ENCODE results near the gene UNC93A. TPM values are rescaled to one million over a fixed set of nuclear protein-coding genes. Genes with fewer than 3 reads are reported as not detected.
"Not testable (repeated sequence)": the region's sequence is repeated elsewhere in the genome, so short reads cannot be mapped to it uniquely, and the experiment has no call there.

Gene UNC93A
- total RNA-seq, 1 experiment from 2014 or later, result not detected

- CTCF ChIA-PET, result no interaction called here
- DNase-seq, result no peak
- no peak for TF ChIP-seq CTCF (IDR thresholded peaks at IDR 0.05; ENCODE audit: unreplicated experiment)
- intact Hi-C loops (cut with micrococcal nuclease; ENCODE audit: unreplicated experiment), result no loop called here
- Mint-ChIP-seq H3K36me3 (ENCODE audit: insufficient read depth, unreplicated experiment) (no peaks in the 10 kb centered on the region), H3K27ac (ENCODE audit: unreplicated experiment) (no peak overlapping the region), H3K9me3 (ENCODE audit: low read depth, unreplicated experiment) (no peaks in the 10 kb centered on the region), H3K4me3 (ENCODE audit: low read depth, unreplicated experiment) (no peak overlapping the region), H3K4me1 (ENCODE audit: low read depth, unreplicated experiment) (no peaks in the 10 kb centered on the region), H3K27me3 (ENCODE audit: unreplicated experiment) (peaks cover 56% of the 10 kb centered on the region)
- no TSS peak for BruUV-seq (replicated peaks)
Observed at GRCh38 chr6:167244991-167245390, 46.1 kb upstream of the UNC93A start.

- CTCF ChIA-PET, result no interaction called here
- no TSS peak for BruUV-seq (replicated peaks)
- Mint-ChIP-seq H3K27me3 (ENCODE audit: unreplicated experiment) (peaks cover 50% of the 10 kb centered on the region), H3K9me3 (ENCODE audit: low read depth, unreplicated experiment) (no peaks in the 10 kb centered on the region), H3K27ac (ENCODE audit: unreplicated experiment) (no peak overlapping the region), H3K4me1 (ENCODE audit: low read depth, unreplicated experiment) (no peaks in the 10 kb centered on the region), H3K4me3 (ENCODE audit: low read depth, unreplicated experiment) (no peak overlapping the region), H3K36me3 (ENCODE audit: insufficient read depth, unreplicated experiment) (no peaks in the 10 kb centered on the region)
- no peak for TF ChIP-seq CTCF (IDR thresholded peaks at IDR 0.05; ENCODE audit: unreplicated experiment)
- no peak for DNase-seq
- intact Hi-C loops (cut with micrococcal nuclease; ENCODE audit: unreplicated experiment), result no loop called here
Observed at GRCh38 chr6:167245591-167245990, 45.5 kb upstream of the UNC93A start.

- TF ChIP-seq CTCF (IDR thresholded peaks at IDR 0.05; ENCODE audit: unreplicated experiment), result no peak
Observed at GRCh38 chr6:167247814-167248595, 43.1 kb upstream of the UNC93A start.

GRCh38 chr6:167248878-167249455, 42.1 kb upstream of the UNC93A start:
- H3K9me3 Mint-ChIP-seq (ENCODE audit: low read depth, unreplicated experiment); BruUV-seq (replicated peaks); CTCF ChIA-PET; H3K27ac Mint-ChIP-seq (ENCODE audit: unreplicated experiment); H3K4me1 Mint-ChIP-seq (ENCODE audit: low read depth, unreplicated experiment); H3K36me3 Mint-ChIP-seq (ENCODE audit: insufficient read depth, unreplicated experiment); H3K4me3 Mint-ChIP-seq (ENCODE audit: low read depth, unreplicated experiment); intact Hi-C loops (cut with micrococcal nuclease; ENCODE audit: unreplicated experiment); DNase-seq: not testable (repeated sequence)
- H3K27me3 Mint-ChIP-seq (ENCODE audit: unreplicated experiment), result peaks cover 29% of the 10 kb centered on the region

More at GRCh38 chr6:167247814-167248595, 43.1 kb upstream of the UNC93A start:
- no peaks in the 10 kb centered on the region for H3K4me1 Mint-ChIP-seq (ENCODE audit: low read depth, unreplicated experiment)
- no peaks in the 10 kb centered on the region for H3K36me3 Mint-ChIP-seq (ENCODE audit: insufficient read depth, unreplicated experiment)
- CTCF ChIA-PET, result no interaction called here
- peaks cover 2% of the 10 kb centered on the region for H3K9me3 Mint-ChIP-seq (ENCODE audit: low read depth, unreplicated experiment)
- BruUV-seq (replicated peaks), result no TSS peak
- no peak overlapping the region for H3K4me3 Mint-ChIP-seq (ENCODE audit: low read depth, unreplicated experiment)
- peaks cover 32% of the 10 kb centered on the region for H3K27me3 Mint-ChIP-seq (ENCODE audit: unreplicated experiment)
- no peak for DNase-seq
- intact Hi-C loops (cut with micrococcal nuclease; ENCODE audit: unreplicated experiment), result no loop called here
- H3K27ac Mint-ChIP-seq (ENCODE audit: unreplicated experiment), result no peak overlapping the region

GRCh38 chr6:167252271-167252670, 38.8 kb upstream of the UNC93A start:
- CTCF ChIA-PET, result no interaction called here
- no peaks in the 10 kb centered on the region for H3K36me3 Mint-ChIP-seq (ENCODE audit: insufficient read depth, unreplicated experiment)
- H3K27ac Mint-ChIP-seq (ENCODE audit: unreplicated experiment), result no peak overlapping the region
- H3K4me3 Mint-ChIP-seq (ENCODE audit: low read depth, unreplicated experiment), result no peak overlapping the region
- BruUV-seq (replicated peaks), result no TSS peak
- H3K9me3 Mint-ChIP-seq (ENCODE audit: low read depth, unreplicated experiment), result peaks cover 10% of the 10 kb centered on the region
- intact Hi-C loops (cut with micrococcal nuclease; ENCODE audit: unreplicated experiment), result no loop called here
- TF ChIP-seq CTCF (IDR thresholded peaks at IDR 0.05; ENCODE audit: unreplicated experiment), result no peak
- peaks cover 2% of the 10 kb centered on the region for H3K27me3 Mint-ChIP-seq (ENCODE audit: unreplicated experiment)
- H3K4me1 Mint-ChIP-seq (ENCODE audit: low read depth, unreplicated experiment), result no peaks in the 10 kb centered on the region
- no peak for DNase-seq

Measured in Calu3 (cell line).